ELF-1 (cell line): ENCODE measurements around the gene TMEM204.

Experiments used
- DNase-seq: peaks from one replicate; pipeline ENCODE4 v3.0.0-alpha.2; 2016; ENCODE audit warnings: low read depth, low spot score

Gene TMEM204

GRCh38 chr16:1557576-1557975 is 24.1 kb downstream of the TMEM204 start:
- DNase-seq, result no peak

GRCh38 chr16:1559446-1559975 is 26.0 kb downstream of the TMEM204 start:
- DNase-seq, result no peak

- no peak for DNase-seq
These were observed 26.7 kb downstream of the TMEM204 start for GRCh38 chr16:1560153-1560552.

GRCh38 chr16:1560866-1561265 is 27.4 kb downstream of the TMEM204 start:
- DNase-seq, result no peak

GRCh38 chr16:1561266-1561665 is 27.8 kb downstream of the TMEM204 start:
- DNase-seq, result no peak

GRCh38 chr16:1561836-1562235 is 28.4 kb downstream of the TMEM204 start:
- DNase-seq, result no peak

GRCh38 chr16:1563786-1564185 is 30.3 kb downstream of the TMEM204 start:
- no peak for DNase-seq

- DNase-seq, result no peak
These were observed 30.9 kb downstream of the TMEM204 start for GRCh38 chr16:1564325-1564724.

GRCh38 chr16:1565083-1565805 is 31.8 kb downstream of the TMEM204 start:
- no peak for DNase-seq

GRCh38 chr16:1567988-1568387 is 34.5 kb downstream of the TMEM204 start:
- no peak for DNase-seq

GRCh38 chr16:1571012-1571671 is 37.7 kb downstream of the TMEM204 start:
- no peak for DNase-seq

GRCh38 chr16:1572673-1573072 is 39.2 kb downstream of the TMEM204 start:
- no peak for DNase-seq

GRCh38 chr16:1573301-1573700 is 39.8 kb downstream of the TMEM204 start:
- DNase-seq, result no peak

GRCh38 chr16:1575578-1575977 is 42.1 kb downstream of the TMEM204 start:
- DNase-seq, result no peak

- no peak for DNase-seq
These were observed 45.7 kb downstream of the TMEM204 start for GRCh38 chr16:1579214-1579613.

GRCh38 chr16:1580256-1580655 is 46.8 kb downstream of the TMEM204 start:
- no peak for DNase-seq

- DNase-seq, result no peak
These were observed 47.5 kb downstream of the TMEM204 start for GRCh38 chr16:1580956-1581355.

- DNase-seq, result no peak
These were observed 48.3 kb downstream of the TMEM204 start for GRCh38 chr16:1581804-1582203.

GRCh38 chr16:1583180-1583579 is 49.7 kb downstream of the TMEM204 start:
- peak; percentile 6 for DNase-seq

- DNase-seq, result no peak
These were observed 51.5 kb downstream of the TMEM204 start for GRCh38 chr16:1584926-1585484.

- DNase-seq, result no peak
These were observed 56.9 kb downstream of the TMEM204 start for GRCh38 chr16:1590366-1590765.

GRCh38 chr16:1590930-1591705 is 57.7 kb downstream of the TMEM204 start:
- no peak for DNase-seq
